Measurements from ENCODE around the gene MX2.

GRCh38 chr21:41363370-41364270 is 1.8 kb downstream of the MX2 start:
- no peak for TF ChIP-seq CTCF (tag by site-specific recombination; IDR thresholded peaks at IDR 0.05)
- no peak for TF ChIP-seq PRDM6 (tag by site-specific recombination; IDR thresholded peaks at IDR 0.05)
- TF ChIP-seq ZNF24 (tag by site-specific recombination; IDR thresholded peaks at IDR 0.05), result no peak
- TF ChIP-seq ZNF660 (tag by site-specific recombination; IDR thresholded peaks at IDR 0.05), result no peak
- no peak for TF ChIP-seq ZBTB17 (tag by site-specific recombination; IDR thresholded peaks at IDR 0.05)
- no peak for TF ChIP-seq ZBTB10 (tag by site-specific recombination; IDR thresholded peaks at IDR 0.05)
- no peak for TF ChIP-seq MEIS1 (CRISPR knock-in tag; IDR thresholded peaks at IDR 0.05; ENCODE audit: borderline replicate concordance)
- no peak for TF ChIP-seq PRDM1 (tag by site-specific recombination; IDR thresholded peaks at IDR 0.05)
- no peak for TF ChIP-seq REST (tag by site-specific recombination; IDR thresholded peaks at IDR 0.05)
- TF ChIP-seq ZNF704 (tag by site-specific recombination; IDR thresholded peaks at IDR 0.05), result no peak
